Measurements from ENCODE around the gene TMEM151B.

Gene TMEM151B

GRCh38 chr6:44250718-44251123 is 19.5 kb upstream of the TMEM151B start:
- DNase-seq (ENCODE audit: low read depth in 2 of 2): no peak

- no peak for DNase-seq (ENCODE audit: low read depth in 2 of 2)
Measured at GRCh38 chr6:44251576-44252524, 18.4 kb upstream of the TMEM151B start.

GRCh38 chr6:44253307-44254101 is 16.7 kb upstream of the TMEM151B start:
- DNase-seq (ENCODE audit: low read depth in 2 of 2): no peak

DNA sequence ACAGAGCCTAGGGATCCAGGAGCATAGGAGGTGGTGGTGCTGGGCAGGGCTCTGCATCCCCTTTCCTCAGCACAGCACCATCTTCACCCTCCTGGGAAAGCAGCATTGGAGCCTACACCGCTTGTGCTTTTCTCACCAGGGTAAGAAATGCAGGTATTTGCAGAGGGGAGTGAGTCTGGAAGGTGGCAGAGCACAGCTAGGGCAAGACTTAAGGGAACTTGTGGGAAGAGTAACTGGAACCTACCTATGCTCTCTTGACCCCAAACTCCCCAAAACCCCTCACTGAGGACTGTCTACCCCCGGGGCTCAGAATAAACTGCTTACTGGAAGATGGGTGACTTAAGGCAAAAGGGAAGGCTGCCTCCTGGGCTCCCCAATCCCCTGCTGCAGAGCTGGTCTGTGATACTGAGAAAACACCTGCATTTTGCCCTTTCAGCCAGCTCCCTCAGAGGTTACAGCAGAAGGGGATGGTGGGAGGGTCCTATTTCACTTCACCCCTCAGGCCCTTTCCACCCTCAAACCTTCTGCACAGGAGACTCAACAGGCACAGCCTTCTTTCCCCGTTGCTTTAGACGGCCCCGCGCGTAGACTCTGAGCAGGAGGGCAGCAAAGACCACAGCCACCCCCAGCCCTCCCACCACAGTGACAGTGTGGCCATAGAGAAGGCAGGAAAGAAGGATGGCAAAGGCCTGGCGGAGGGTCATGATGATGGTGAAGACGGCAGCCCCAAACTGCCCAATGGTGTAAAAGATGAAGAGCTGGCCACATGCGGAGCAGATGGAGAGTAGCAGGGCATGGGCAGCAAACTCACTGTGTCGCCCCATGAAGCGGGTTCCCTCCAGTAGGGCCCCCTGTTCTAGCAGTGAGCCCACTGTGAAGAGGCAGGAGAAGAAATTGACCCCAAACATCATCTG is 15.8 kb upstream of the TMEM151B start:
- DNase-seq (ENCODE audit: low read depth in 2 of 2): no peak

- no peak for DNase-seq (ENCODE audit: low read depth in 2 of 2)
Measured at GRCh38 chr6:44255105-44255808, 15.0 kb upstream of the TMEM151B start.

- no peak for DNase-seq (ENCODE audit: low read depth in 2 of 2)
Measured at GRCh38 chr6:44255871-44256774, 14.1 kb upstream of the TMEM151B start.

GRCh38 chr6:44256775-44257024 is 13.6 kb upstream of the TMEM151B start:
- no peak for DNase-seq (ENCODE audit: low read depth in 2 of 2)

- no peak for DNase-seq (ENCODE audit: low read depth in 2 of 2)
Measured at GRCh38 chr6:44257025-44257752, 13.1 kb upstream of the TMEM151B start, which contains the start of gene SLC35B2. SLC35B2 (minus strand) TSS chr6:44257528; CDS start chr6:44257410, 118 bp downstream.

GRCh38 chr6:44257753-44258324 is 12.4 kb upstream of the TMEM151B start:
- no peak for DNase-seq (ENCODE audit: low read depth in 2 of 2)

- DNase-seq (ENCODE audit: low read depth in 2 of 2): no peak
Measured at GRCh38 chr6:44258325-44258863, 11.9 kb upstream of the TMEM151B start.

DNA sequence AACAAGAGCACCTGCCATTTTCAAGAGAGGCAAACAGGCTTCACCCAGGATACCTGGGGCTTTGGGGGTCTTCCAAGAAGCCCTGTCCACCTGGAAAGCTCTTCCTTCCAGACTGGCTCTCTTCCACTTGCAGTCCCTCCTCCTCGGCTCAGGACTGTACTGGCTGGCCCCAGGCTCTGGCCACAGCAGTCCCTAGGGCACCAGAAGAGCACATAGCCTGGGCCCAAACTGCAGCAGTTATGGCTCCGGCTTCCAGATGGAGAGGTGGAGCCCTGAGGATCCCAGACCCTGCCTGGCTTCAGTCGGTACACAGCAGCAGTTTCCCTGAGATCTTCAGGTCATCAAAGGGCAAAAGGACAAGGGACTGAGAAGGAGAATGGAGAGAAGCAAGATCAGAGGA is 11.3 kb upstream of the TMEM151B start:
- no peak for DNase-seq (ENCODE audit: low read depth in 2 of 2)

DNA sequence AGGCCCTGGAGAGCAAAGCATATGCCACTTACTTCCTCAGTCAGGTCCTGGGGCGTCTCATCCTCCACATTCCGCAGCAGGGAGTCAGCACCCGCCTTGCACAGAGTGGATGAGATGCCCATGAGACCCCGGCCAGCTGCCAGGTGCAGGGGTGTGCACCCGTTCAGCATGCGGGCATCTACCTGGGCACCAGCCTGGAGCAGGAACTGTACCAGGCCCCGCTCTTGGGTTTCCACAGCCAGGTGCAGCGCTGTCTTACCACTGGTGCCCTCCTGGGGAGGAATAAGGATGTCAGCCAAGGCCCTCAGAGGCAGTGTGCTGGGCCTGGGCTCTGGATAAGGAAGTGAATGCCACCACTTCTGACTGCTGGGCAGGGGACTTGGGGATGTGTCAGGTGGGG is 10.2 kb upstream of the TMEM151B start:
- no peak for DNase-seq (ENCODE audit: low read depth in 2 of 2)

- DNase-seq (ENCODE audit: low read depth in 2 of 2): no peak
Measured at GRCh38 chr6:44260451-44261297, 9.6 kb upstream of the TMEM151B start.

DNA sequence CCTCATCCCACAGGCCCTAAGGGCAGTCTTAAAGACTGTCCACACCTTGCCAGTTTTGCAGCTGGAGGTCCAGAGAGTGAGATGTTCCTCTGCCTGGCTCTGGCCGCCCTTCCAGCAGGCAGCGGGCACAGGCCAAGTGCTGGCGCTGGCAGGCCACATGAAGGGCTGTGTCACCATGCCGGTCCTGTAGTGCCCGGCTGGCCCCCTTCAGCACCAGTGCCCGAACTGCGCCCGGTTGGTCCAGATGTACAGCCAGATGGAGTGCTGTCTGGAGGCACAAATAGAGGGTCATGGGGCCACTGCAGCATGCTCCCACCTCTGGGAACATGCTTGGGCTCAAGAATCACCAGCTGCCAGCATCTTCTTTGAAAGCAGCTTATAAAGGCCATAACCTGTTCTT is 8.7 kb upstream of the TMEM151B start:
- DNase-seq (ENCODE audit: low read depth in 2 of 2): no peak

GRCh38 chr6:44262467-44263353 is 7.5 kb upstream of the TMEM151B start:
- DNase-seq (ENCODE audit: low read depth in 2 of 2): no peak

DNA sequence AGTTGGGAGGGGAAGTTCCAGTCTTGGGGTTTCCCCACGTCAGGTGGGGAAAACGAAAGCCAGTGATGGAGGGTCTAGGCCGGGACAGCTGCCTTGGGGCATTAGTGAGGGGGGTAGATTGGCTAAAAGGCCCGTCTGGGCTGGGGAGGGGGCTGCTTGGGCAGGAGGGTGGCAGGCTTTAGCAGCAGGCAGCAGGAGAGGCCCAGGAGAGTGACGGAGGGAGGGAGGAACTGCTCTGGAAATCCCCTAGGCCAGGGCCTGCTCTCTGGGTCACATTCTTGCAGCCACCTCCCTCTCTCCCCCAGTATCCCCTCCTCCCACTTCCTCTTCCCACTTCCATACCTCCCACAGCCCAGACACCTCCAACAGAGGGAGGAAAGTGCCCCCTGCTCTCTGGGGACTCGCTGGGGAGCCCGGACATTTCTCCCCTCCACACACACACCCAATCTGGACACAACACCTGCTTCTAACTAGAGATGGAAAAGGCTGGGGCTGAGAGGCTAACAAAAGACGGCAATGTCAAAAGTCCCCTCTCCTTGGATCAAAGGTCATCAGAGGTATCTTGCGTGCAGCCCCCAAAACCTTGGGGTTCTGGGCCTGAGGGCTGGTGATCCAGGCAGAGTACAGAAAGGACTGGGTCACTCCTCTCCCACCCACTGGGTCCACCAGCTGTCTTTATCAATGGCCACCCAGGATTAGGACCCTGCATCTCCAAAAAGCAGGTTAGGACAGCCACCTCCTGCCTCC is 6.7 kb upstream of the TMEM151B start:
- no peak for DNase-seq (ENCODE audit: low read depth in 2 of 2)

Data from fibroblast of skin of left biceps (primary cell).